SJSA1 (cell line): Measurements from ENCODE around the gene MAP10. TPM values are rescaled to one million over a fixed set of nuclear protein-coding genes. Genes with fewer than 3 reads are reported as not detected.

ENCODE experiments used
- DNase-seq, 2 experiments: peaks; one replicate each; pipeline ENCODE4 v3.0.0-alpha.2; 2015 to 2020; ENCODE audit warnings: low spot score in 2 of 2, low read depth in 1 of 2
- H3K27ac ChIP-seq: fragments of 250-450 bp; sonication (Bioruptor Pico); 2 replicates; pipeline ENCODE4 v1.5.1; 2020; ENCODE audit warnings: mild to moderate bottlenecking, moderate library complexity
- H3K27me3 ChIP-seq: fragments of 250-450 bp; sonication (Bioruptor Pico); replicated peaks from 2 replicates; pipeline ENCODE4 v1.5.1; 2020; ENCODE audit warnings: mild to moderate bottlenecking, moderate library complexity
- H3K36me3 ChIP-seq: fragments of 250-450 bp; sonication (Bioruptor Pico); 2 replicates; pipeline ENCODE4 v1.5.1; 2020; ENCODE audit warnings: mild to moderate bottlenecking
- H3K4me1 ChIP-seq: fragments of 250-450 bp; sonication (Bioruptor Pico); replicated peaks from 2 replicates; pipeline ENCODE4 v1.6.1; 2021; ENCODE audit warnings: mild to moderate bottlenecking
- H3K4me3 ChIP-seq: fragments of 250-450 bp; sonication (Bioruptor Pico); 2 replicates; pipeline ENCODE4 v1.5.1; 2020; ENCODE audit warnings: mild to moderate bottlenecking
- H3K9me3 ChIP-seq: fragments of 250-450 bp; sonication (Bioruptor Pico); replicated peaks from 2 replicates; pipeline ENCODE4 v1.5.1; 2020; ENCODE audit warnings: mild to moderate bottlenecking
- total RNA-seq: library from RNA; depleted of rRNA; stranded (reverse); fragments of >200 nt; shearing (Covaris generic); gene quantifications from 2 replicates; pipeline ENCODE4 v1.2.3, GENCODE V29; 2014; rRNA removed

The MAP10 gene
- total RNA-seq, 1 experiment from 2014 or later: not detected

- Histone ChIP-seq H3K9me3 (no peaks in the 10 kb centered on the region), H3K4me1 (peaks cover 19% of the 10 kb centered on the region), H3K4me3 (no peak overlapping the region), H3K36me3 (no peaks in the 10 kb centered on the region), H3K27me3 (no peaks in the 10 kb centered on the region), H3K27ac (no peak overlapping the region)
- no peak for DNase-seq
Measured at GRCh38 chr1:232851532-232851931, 46.3 kb downstream of the MAP10 start.

DNA sequence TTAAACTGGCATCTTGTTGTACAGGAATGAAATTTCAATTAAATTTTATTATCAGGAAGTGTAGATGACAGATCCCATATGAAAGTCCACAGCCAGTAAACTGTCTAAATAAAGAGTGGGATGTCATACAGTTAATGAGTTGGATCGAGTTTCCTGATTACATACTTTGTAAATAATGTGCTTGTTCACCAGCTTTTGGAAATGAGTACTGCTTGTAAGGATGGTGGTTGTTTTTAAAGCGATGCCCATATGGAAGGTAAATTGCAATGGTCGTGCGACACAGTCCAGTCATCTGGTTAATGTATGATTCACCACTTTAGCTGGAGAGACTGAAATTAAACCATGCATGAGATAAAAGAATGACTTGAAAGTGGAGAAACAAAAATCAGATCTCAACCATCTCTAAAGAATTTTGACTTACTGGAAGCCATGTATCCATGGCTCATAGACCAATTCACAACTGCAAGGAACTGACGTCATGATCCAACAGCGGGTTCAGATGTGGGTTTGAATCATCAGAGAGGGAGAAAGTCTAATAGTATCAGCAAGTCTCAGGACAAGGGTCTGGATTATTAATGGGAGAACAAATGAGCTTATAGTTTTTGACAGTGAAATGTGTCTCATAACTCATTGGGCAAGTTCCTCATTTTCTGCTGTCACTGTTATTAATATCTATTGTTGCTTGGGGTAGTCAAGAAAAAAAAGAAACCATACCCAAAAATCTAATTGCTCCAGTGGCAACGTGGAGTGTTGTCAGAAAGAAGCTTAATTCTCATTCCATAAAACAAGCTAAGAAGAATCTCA, 49.0 kb downstream of the MAP10 start:
- peak in 1 of 2 experiments; percentile 60 for DNase-seq
- H3K27me3 ChIP-seq: no peaks in the 10 kb centered on the region
- H3K9me3 ChIP-seq: no peaks in the 10 kb centered on the region
- peak overlapping the region; percentile 16; the same call in 1 of the 2 replicates for H3K27ac ChIP-seq
- H3K36me3 ChIP-seq: no peaks in the 10 kb centered on the region
- no peak overlapping the region for H3K4me3 ChIP-seq
- H3K4me1 ChIP-seq: peaks cover 19% of the 10 kb centered on the region

GRCh38 chr1:232854798-232855159, 49.6 kb downstream of the MAP10 start:
- no peaks in the 10 kb centered on the region for H3K9me3 ChIP-seq
- DNase-seq: no peak
- H3K4me1 ChIP-seq: peaks cover 19% of the 10 kb centered on the region
- H3K36me3 ChIP-seq: no peaks in the 10 kb centered on the region
- H3K27ac ChIP-seq: 0 out of 2 replicates have a peak overlapping the region, but pooled peaks have one; percentile 16
- H3K4me3 ChIP-seq: no peak overlapping the region
- H3K27me3 ChIP-seq: no peaks in the 10 kb centered on the region

DNA sequence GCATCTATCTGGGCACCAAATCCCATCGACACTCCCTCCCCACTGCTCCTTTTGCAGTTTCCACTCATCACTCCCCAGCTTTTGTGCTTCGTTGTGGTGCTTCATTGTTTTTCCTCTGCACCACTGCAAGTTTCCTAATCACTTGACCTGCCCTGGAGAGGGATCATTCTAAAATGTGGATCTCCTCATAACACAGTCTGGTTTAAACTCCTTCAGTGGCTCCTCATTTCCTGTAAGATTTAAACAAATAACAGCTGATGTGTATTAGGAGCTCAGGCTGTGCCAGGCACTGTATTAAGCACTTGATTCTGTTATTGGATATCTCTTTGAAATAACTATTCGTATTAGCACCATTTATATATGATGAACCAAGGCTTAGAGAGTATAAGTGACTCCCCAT, 51.3 kb downstream of the MAP10 start:
- H3K27ac ChIP-seq: no peak overlapping the region
- H3K36me3 ChIP-seq: no peaks in the 10 kb centered on the region
- DNase-seq: no peak
- H3K27me3 ChIP-seq: no peaks in the 10 kb centered on the region
- no peaks in the 10 kb centered on the region for H3K9me3 ChIP-seq
- H3K4me1 ChIP-seq: peaks cover 16% of the 10 kb centered on the region
- no peak overlapping the region for H3K4me3 ChIP-seq

Other genes starting within 250 kb of the MAP10 start
- 9.9 and 10.4 TPM in 2 replicates for gene SIPA1L2, start 175.3 kb upstream of the MAP10 start, total RNA-seq
- 40.2 and 46.6 TPM in 2 replicates for gene NTPCR, start 145.2 kb downstream of the MAP10 start, total RNA-seq